HG03095 (cell line): Measurements from ENCODE around the gene PRSS36.
"Not testable (repeated sequence)": the region's sequence is repeated elsewhere in the genome, so short reads cannot be mapped to it uniquely, and the experiment has no call there.

Source experiments
- ATAC-seq: cut with Tn5 transposase; IDR thresholded peaks from one replicate; pipeline ENCODE4 v1.9.1; 2021; ENCODE audit warnings: moderate library complexity; ENCODE audit not compliant: unreplicated experiment

PRSS36 gene

DNA sequence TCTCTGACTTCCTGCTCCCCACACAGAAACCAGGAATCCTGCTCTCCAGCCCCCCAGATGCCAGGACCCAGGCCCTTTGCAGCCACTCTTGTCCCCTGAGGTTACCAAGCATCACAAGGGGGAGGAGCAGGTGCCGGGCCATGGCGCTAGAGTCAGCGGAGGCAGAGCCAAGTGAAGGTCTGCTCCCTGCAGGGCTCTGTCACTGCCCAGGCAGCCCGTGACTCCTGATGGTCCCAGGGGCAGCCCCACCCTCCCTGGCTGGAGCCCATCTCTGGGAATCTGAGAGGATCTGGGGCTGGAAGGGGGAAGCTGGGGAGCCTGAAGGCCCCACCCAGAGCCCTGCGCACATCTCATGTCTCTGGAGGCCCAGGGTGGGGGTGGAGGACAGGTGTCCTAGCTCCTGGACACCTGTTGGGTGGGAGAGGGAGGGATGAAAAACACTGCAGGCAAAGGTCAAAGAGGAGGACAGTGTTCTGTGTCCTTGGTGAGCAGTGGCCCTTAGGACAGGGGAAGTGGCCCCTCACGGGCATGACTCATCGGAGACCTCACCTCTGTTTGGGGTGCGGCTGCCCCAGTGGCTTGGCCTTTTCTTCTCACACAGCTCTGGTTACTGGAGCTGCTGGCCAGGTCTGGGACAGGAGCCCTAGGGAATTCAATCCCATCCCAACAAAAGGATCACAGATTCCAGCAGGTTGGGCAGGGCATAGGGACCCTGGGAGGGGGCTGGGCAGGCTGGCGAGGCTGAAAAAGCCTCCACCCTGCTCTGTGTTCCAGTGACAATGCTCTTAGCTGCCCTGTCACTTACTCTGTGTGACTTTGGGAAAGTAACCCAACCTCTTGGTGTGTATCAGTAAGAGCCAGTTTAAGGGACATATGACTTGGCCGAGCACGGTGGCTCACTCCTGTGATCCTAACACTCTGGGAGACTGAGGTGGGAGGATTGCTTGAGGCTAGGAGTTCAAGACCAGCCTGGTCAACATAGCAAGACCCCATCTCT, at the start of gene PRSS36:
TSS of gene PRSS36 (minus strand) at position 173 of the 997 bp plus-strand sequence. CDS start at position 142, 31 bp downstream.
- no peak for ATAC-seq

DNA sequence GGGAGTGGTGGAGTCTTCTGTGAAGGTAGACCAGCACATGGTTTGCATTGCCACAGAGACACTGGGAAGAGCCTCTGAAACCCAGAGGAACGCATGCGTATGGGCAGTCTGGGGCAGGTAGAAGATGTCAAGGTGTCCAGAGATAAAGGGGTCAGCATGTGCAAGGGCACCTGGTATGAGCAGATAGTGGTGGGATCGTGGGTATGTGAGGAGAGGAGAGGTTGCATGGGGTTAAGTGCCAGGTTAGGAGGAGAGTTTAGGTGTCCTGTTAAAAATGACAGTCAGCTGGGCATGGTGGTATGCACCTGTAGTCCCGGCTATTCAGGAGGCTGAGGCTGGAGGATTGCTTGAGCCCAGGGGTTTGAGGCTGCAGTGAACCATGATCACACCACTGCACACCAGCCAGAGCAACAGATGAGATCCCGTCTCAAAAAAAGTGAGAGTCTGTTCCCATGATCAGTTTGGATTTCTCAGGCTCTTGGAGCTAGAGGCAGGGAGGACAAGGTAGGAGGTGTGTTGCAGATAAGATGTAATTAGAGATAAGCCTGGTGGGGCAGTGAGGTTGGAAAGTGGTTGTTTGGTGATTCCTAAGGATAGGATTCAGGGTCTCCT, 49.7 kb upstream of the PRSS36 start:
- ATAC-seq, result no peak

DNA sequence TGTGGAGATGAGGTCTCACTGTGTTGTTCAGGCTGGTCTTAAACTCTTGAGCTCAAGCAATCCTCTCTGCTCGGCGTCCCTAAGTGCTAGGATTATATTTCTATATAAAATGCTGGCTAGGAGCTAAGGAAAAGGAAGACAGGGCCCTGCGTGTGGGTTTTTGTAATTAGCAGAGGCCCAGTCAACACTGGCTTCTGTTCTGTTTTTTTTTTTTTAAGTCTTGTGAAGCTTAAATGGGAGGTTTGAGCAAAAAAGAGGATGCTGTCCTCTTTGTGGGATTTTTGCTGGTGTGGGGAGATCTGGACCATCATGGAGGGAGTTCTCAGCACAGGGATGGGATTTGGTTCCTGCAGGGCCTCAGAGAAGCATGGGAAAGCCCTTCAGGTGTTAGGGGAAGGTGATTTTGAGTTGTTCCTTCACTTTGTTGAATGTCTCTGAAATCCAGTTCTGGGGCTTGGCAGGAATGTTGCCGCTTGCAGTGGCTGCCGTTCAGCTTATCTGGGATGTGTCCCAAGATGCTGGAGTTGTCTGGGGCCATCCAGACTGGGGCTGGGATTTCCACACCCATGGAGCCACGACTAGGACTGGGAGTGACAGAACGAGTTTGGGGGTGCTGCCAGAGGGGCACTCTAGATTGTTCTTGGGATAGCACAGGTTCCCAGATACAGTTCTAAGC, 48.5 kb upstream of the PRSS36 start:
- ATAC-seq, result no peak

DNA sequence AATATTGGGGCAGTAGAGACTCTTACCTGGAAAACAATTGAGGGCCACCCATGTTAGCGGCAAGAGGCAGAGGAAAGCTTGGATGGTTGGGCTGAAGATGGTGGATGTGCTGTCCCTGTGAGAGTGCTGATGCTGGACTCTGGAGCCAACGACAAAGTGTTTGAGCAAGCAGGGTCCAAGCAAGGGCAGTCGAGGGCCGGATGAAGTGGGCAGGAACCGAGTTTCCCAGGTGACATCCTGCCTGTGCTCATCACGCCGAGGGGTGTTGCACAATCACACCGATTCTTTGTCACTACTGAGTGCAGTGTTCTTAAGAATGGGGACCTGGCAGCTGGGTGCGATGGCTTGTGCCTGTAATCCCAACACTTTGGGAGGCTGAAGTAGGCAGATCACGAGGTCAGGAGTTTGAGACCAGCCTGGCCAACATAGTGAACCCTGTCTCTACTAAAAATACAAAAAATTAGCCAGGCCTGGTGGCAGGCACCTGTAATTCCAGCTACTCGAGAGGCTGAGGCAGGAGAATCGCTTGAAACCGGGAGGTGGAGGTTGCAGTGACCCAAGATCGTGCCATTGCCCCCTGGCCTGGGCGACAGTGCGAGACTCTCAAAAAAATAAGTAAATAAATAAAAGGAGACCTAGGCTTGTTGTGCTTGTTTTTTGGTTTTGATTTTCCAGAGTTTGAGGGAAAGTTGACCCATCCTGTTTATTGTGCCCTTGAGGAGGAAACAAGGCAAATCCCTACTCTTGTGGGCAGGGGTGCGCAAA, 46.6 kb upstream of the PRSS36 start:
- no peak for ATAC-seq

DNA sequence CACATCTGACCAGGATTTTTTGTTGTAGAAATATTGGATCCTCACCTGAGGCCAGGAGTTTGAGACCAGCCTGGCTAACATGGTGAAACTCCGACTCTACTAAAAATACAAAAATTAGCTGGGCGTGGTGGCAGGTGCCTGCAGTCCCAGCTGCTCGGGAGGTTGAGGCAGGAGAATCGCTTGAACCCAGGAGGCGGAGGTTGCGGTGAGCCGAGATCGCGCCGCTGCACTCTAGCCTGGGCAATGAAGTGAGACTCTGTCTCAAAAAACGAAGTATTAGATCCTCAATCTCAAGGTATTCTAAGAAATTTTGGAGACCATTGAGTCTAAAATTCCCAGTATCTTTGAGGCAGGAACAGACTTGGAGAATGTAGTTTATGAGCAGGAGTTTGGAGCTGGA, 46.0 kb upstream of the PRSS36 start:
- ATAC-seq, result not testable (repeated sequence)

DNA sequence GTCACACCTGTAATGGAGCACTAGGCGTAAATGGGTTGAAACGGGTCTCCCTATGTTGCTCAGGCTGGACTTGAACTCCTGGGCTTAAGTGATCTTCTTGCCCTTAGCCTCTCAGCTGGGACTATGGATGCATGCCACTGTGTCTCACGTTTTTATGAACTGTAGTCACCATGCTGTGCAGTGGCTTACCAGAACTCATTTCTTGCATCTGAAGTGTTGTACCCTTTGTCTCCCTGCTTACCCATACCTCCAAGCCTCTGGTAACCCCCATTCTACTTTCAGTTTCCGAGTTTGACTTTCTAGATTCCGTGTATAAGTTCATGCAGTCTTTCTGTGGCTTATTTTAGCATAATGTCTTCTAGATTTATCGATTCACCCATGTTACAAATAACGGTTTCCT, 45.0 kb upstream of the PRSS36 start:
- no peak for ATAC-seq

DNA sequence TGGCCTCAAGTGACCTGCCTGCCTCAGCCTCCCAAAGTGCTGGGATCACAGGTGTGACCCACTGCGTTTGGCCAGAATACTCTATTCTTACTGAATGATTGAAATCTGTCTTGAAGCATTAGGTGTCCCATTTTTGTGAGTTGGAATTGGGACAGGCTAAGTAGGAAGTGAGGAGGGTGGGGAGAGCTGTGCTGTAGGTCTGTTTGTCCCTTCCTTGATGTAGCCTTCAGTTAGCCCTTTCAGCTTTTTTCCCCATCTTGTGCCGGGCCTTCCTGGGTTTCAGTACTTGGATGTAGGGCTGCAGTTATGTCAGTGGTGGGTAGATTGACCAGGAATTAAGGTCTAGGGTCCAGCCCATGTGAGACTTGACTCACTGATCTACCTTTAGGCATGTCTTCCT, 44.0 kb upstream of the PRSS36 start:
- no peak for ATAC-seq

DNA sequence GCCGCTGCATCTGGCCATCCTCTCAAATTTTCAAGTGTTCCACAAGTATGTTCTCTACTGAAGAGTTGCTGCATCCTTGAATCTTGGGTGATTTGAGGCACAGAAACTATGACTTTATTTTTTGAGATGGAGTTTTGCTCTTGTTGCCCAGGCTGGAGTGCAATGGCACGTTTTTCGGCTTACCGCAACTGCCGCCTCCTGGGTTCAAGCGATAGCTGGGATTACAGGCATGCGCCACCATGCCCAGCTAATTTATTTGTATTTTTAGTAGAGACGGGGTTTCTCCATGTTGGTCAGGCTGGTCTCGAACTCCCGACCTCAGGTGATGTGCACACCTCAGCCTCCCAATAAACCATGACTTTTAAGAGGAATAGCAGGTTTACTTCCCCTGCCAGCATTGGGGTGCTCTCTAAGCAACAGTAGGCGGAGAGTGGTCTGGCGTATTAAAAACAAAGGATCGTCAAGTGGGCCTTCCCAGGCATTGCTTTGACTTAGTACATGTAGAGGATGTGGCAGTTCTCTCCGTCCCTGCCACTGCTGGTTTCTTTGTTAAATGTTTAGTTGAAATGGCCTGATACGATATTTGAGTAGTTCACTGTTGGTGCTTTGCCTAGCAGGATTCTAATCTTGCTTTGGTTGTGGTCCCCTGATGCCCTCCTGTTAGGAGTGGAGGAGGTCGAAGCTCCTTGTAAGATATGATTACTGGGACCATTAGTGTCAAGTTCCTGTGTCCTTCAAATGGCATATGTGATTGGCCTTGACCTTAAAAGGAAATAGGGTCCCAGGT, 43.2 kb upstream of the PRSS36 start:
- no peak for ATAC-seq

DNA sequence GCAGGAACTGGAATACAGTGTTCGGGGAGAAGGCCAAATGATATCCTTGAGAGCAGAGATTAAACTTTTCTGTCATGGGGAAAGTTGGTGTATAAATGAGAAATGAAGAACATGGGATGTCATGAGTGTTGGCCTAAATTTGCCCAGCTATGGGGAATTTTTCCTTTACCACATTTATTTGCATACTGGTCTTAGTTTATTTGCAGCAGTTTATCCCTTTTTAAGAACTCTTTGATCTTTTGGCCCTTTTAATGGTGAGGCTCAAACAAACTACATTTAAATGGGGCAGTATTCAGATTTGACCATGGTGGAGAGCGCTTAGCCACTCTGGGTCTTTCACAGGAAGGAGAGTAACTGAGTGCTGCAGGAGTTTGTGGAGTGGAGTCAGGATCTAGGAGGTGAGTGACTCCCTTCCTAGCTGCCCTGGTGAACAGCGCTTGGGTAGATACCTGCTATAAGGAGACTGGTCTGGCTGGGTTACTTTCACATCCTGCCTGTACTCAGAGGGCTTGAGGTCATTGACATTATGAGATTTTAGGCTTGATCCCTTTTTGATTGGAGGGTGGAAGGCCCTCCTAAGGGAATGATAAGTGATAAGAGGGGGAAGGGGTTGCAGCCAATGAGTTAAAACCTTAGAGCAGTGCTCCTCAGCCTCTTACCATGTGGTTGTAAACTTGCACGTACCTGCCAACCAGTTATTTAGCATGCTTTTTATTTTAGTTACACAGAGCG, 42.0 kb upstream of the PRSS36 start:
- ATAC-seq, result no peak

DNA sequence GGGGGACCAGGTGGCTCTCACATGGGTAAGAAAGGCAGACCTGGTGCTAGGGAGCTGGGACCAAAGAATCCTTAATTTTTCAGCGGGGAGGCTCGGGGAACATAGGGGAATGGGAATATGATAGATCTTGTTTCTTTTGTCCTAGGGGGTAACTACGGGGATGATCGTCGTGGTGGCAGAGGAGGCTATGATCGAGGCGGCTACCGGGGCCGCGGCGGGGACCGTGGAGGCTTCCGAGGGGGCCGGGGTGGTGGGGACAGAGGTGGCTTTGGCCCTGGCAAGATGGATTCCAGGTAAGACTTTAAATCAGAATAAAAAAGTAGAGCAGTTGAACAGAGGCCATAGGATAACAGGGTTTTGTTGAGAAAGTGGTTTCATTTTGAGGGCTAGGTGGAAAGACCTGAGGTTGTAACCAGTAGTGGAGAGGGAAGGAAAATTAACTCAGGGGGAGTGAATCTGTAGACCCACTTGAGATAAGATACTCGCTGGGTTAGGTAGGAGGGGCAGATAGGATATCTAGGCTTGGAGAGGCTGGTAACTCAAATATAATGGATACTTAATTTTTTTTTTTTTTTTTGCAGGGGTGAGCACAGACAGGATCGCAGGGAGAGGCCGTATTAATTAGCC, 41.1 kb upstream of the PRSS36 start:
- no peak for ATAC-seq

DNA sequence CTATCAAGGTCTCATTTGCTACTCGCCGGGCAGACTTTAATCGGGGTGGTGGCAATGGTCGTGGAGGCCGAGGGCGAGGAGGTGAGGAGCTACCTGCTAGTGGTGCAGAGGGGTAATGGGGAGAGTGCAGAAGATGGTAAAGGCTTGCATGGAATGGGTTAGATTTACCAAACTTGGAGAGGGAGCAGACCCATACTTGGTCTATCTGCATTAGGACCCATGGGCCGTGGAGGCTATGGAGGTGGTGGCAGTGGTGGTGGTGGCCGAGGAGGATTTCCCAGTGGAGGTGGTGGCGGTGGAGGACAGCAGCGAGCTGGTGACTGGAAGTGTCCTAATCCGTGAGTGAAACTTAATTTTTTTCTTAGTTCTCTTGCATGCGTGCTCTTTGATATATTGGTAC, 40.2 kb upstream of the PRSS36 start:
- ATAC-seq, result no peak

DNA sequence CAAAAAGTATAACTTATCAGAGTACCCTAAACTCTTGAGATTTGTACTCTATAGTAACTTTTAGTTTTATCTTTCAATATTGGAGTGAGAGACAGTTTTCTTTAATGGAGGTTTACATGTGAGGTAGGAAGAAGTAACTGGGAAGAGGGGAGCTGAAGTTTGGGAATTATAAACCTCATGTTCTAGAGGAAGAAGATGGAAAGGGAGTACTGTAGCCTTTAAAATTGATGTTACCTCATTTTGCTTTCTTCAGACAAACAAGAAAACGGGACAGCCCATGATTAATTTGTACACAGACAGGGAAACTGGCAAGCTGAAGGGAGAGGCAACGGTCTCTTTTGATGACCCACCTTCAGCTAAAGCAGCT, 39.5 kb upstream of the PRSS36 start:
- no peak for ATAC-seq

DNA sequence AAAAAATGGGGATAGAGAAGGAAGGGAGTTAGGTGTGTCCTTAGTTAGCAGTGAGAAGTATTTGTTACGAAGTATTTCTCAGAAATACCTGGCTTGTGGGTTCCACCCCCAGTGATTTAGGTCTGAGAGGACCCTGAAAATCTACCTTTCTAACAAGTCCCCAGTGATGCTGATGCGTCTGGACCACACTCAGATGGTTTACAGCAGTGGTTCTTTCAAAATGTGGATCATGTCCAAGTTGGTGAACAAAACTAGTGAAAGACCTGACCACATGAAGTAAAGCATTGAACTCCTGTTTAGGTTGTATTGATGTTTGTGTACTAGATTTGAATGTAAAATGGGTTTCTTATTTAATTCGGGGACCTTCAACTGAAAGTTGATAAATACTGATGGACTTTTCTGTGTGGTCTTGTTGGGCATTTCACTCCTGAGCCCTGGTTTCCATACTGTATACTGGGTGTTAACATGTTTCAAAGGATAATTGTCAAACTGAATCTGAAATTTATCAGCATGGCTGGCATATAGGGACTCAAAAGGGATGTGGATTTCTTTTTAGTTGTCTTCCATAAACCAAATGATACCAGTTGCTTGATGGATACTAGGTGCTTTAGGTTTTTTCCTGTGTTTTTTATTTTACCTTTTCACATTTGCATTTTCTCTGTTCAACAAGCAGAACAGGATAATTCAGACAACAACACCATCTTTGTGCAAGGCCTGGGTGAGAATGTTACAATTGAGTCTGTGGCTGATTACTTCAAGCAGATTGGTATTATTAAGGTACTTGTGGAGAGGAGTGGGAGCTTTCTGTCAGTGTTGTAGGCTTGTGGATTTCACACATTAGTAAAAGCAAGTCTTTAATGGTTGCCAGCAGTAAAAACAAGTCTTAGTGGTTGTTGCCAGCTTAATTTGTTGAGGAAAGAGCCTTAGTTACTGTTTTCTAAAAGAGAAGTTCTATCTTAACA, 38.9 kb upstream of the PRSS36 start:
- ATAC-seq, result no peak

DNA sequence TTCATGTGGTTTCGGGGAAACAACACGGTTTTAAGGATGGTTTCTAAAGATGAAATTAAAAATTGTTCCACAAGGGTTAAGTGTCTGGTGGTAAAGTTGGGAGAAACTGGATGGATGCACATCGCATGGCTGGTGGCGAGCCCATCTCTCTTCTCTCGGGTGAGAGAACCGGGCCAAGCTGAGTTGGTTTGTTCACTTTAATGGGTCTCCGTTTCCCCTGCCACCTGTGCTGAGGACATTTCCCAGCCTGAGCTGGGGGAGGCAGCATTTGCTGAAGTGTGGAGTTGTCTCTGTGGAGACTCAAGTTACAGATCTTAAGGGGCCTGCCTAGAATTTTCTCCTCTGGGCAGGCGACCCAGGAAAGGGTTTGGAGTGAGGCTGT, 37.9 kb upstream of the PRSS36 start:
- ATAC-seq, result no peak

DNA sequence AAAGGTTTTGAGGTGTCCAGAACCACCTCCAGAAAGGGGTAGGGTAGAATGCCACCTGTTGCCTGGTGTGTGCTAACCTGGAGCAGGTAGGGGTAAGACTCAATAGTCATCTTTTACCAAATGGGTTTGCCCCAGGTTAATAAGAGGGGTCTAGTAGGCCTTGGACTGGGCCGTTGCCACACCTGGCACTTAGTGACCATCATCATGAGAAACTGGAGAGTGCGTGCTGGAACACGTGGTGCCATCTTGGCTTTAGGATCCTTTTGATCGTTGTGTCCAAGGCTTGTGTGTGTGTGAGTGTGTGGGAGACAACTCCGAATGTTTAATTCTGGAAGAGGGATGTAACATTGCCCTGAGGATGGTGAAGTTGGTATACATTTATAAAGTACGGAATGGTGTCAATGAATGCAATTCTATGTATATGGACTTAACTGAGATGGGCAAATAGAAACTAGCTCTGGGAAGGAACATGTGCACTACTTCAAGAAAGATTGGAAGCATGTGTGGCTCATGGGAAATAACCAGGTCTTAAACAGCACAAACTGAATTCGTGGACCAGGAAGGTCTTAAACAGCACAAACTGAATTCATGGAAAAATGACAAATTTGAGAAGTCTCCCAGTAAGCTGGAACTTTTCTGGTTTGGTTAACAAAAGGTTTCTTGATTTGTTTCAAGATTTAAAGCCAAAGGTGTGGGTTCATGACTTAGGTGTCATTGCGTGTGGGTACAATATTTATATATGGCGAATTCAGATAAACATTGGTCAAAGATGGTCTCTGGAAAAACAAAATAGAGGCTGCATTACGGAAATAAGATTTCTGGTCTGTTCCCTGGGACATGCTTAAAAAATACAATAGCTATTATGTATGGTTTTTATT, 37.3 kb upstream of the PRSS36 start:
- no peak for ATAC-seq

DNA sequence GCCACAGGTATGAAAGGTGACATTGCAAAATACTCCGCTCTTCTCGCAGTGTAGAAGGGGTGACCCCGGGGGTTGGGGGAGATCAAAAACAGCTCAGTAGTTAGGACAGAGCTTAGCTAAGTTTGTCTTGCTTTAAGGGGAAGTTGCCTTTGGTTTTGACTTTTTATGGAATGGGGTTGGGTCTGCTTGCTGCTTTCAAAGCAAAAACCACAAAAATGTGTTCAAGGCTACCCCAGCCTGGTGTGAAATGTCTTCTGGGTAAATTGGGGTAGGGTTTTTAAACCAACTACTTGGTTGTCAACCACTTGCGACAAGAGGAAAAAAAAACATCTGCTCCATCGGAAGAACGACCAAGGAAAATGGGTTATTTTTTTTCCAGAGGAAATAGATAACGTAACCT, 36.3 kb upstream of the PRSS36 start:
- no peak for ATAC-seq

DNA sequence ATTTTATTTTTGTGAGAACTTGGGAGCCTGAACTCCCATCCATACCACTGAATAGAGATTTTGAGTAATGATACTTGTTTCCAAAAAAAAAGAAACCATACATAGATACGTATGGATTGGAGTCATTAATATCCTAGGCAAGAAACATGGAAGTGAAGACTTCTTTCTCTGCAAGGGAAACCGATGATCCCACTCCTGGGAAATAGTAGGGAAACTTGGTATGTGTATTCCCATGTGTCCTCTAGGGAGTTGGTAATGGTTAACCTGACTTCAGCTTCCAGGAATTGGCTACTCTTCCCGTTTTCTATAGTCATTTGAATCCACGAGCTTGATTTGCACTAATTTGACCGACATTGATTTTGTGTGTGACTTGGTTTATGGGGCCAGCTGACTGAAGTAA, 35.5 kb upstream of the PRSS36 start:
- no peak for ATAC-seq
